ENCODE results near the gene PCP4.

The PCP4 gene

DNA sequence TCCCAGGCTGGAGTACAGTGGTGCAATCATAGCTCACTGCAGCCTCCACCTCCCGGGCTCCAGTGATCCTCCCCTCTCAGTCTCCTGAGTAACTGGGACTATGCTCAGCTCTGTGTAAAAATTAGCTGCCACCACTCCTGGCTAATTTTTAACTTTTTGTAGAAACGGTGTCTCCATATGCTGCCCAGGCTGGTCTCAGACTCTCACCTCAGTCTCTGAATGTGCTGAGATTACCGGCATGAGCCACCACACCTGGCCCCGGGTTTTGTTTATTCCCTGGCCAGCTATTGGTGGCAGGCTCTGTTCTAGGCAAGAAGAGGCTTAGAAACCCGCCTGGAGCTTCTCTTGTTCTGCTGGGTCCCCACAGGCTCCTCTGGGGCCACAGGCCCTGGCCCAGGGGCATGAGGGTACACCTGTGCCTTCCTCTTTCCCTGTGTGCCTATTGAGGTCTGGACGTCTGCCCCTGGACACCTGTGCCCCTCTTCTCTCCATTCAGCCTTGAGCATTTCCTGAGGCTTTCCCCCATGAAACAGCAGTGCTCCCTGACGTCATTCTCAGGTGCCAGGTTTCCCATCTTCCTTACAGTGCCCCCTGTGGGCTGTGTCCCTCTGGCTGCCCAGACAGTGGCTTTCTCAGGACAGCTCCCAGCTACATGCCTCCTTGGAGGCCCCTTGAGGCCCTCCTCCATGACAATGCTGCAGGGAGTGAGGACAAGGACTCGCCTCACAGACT, 57.5 kb downstream of the PCP4 start:
- no peak for DNase-seq (ENCODE audit: extremely low read depth, insufficient read length)
- H3K36me3 ChIP-seq (ENCODE audit: control insufficient read depth, insufficient read depth, low read length), result no peaks in the 10 kb centered on the region
- no peaks in the 10 kb centered on the region for H3K27me3 ChIP-seq (replicated peaks; ENCODE audit: control insufficient read depth, insufficient read depth, low read length)
- TF ChIP-seq, protein P1, sequence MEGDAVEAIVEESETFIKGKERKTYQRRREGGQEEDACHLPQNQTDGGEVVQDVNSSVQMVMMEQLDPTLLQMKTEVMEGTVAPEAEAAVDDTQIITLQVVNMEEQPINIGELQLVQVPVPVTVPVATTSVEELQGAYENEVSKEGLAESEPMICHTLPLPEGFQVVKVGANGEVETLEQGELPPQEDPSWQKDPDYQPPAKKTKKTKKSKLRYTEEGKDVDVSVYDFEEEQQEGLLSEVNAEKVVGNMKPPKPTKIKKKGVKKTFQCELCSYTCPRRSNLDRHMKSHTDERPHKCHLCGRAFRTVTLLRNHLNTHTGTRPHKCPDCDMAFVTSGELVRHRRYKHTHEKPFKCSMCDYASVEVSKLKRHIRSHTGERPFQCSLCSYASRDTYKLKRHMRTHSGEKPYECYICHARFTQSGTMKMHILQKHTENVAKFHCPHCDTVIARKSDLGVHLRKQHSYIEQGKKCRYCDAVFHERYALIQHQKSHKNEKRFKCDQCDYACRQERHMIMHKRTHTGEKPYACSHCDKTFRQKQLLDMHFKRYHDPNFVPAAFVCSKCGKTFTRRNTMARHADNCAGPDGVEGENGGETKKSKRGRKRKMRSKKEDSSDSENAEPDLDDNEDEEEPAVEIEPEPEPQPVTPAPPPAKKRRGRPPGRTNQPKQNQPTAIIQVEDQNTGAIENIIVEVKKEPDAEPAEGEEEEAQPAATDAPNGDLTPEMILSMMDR (IDR thresholded peaks at IDR 0.05; ENCODE audit: insufficient read depth, low read length, poor library complexity, severe bottlenecking), result no peak
- H3K4me3 ChIP-seq (replicated peaks; ENCODE audit: low read depth, low read length), result no peak overlapping the region

DNA sequence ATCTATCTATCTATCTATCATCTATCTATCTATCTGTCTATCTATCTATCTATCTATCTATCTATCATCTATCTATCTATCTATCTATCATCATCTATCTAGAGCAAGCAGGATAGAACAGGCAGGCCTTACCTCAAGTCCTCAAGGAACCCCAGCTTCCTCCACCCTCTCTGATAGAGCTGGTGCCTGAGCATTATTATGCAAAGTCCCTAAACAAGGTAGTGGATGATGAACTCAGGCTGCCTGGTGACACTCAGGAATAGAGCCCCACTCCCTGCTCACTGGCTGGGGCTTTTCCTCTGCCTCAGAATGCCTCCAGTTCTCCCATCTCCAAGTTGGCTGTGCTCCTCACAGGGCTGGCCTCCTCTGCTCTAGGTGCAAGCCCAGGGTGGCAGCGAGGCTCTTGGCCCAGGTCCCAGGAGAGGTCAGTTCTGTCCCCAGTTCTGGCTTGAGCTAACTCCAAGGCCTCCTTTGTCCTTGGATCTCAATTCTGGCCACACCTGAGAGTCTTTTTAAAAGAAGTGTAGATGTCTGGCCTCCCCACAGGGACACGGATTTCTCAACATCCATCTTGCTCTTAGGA, 60.2 kb downstream of the PCP4 start:
- DNase-seq (ENCODE audit: extremely low read depth, insufficient read length), result no peak
- TF ChIP-seq, protein P1 (IDR thresholded peaks at IDR 0.05; ENCODE audit: insufficient read depth, low read length, poor library complexity, severe bottlenecking), result no peak
- Histone ChIP-seq H3K27me3 (replicated peaks; ENCODE audit: control insufficient read depth, insufficient read depth, low read length) (no peaks in the 10 kb centered on the region), H3K4me3 (replicated peaks; ENCODE audit: low read depth, low read length) (no peak overlapping the region), H3K36me3 (ENCODE audit: control insufficient read depth, insufficient read depth, low read length) (no peaks in the 10 kb centered on the region)

DNA sequence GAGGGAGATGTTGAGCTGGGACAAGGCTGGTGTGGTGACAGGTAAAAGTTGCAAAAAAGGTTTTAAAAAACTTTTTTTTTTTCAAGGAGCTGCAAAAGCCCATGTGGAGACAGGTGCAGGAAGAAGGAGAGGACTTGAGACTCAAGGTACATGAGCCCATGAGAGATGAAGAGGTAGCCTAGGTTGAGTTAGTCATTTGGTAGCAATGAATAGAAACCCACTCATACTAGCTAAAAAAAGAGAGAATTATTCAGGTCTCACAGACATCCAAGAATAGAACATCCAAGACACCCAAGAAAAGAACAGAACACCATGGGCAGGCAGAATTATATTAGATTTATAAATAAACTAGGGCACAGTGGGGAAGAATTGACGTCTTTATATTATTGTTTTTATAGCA, 65.1 kb downstream of the PCP4 start:
- no peak overlapping the region for H3K4me3 ChIP-seq (replicated peaks; ENCODE audit: low read depth, low read length)
- H3K27me3 ChIP-seq (replicated peaks; ENCODE audit: control insufficient read depth, insufficient read depth, low read length), result no peaks in the 10 kb centered on the region
- TF ChIP-seq, protein P1 (IDR thresholded peaks at IDR 0.05; ENCODE audit: insufficient read depth, low read length, poor library complexity, severe bottlenecking), result no peak
- DNase-seq (ENCODE audit: extremely low read depth, insufficient read length), result no peak
- H3K36me3 ChIP-seq (ENCODE audit: control insufficient read depth, insufficient read depth, low read length), result no peaks in the 10 kb centered on the region

DNA sequence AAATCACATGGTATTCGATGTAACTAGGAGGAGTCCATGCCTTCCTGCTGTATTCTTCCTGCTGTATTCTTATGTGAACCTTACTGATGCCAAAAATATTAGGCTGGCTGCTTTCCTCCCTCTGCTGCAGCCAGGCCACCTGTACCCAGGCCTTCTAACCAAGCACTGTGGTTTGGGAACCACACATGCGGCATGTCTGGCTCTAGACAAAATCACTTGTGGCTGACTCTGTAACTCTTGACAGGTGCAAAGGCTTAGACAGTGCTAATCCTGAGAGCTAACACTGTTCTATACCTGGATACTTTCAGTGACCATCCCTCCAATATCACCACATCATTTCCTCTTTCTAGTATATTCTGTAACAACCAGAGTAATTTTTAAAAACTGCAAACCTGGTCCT, 67.7 kb downstream of the PCP4 start:
- TF ChIP-seq, protein P1 (IDR thresholded peaks at IDR 0.05; ENCODE audit: insufficient read depth, low read length, poor library complexity, severe bottlenecking), result no peak
- DNase-seq (ENCODE audit: extremely low read depth, insufficient read length), result no peak
- Histone ChIP-seq H3K4me3 (replicated peaks; ENCODE audit: low read depth, low read length) (no peak overlapping the region), H3K27me3 (replicated peaks; ENCODE audit: control insufficient read depth, insufficient read depth, low read length) (no peaks in the 10 kb centered on the region), H3K36me3 (ENCODE audit: control insufficient read depth, insufficient read depth, low read length) (no peaks in the 10 kb centered on the region)

DNA sequence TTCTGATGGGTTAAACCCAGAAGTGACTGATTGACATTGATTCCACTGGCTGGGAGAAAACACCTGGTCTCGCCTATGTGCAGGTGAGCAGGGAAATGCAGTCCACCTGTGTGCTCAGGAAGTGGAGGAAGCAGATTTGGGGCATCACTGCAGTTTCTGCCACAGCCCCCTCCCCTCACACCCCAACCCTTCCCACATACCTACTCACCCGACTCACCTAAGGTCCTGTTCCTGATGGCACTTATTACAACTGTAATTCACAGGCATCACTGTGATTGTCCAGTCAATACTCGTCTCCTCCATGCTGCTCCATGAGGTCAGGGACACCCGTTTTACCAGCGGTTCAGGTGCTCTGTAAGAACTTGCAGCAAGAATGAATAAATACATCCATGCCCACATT, 68.5 kb downstream of the PCP4 start:
- H3K36me3 ChIP-seq (ENCODE audit: control insufficient read depth, insufficient read depth, low read length), result no peaks in the 10 kb centered on the region
- DNase-seq (ENCODE audit: extremely low read depth, insufficient read length), result no peak
- no peaks in the 10 kb centered on the region for H3K27me3 ChIP-seq (replicated peaks; ENCODE audit: control insufficient read depth, insufficient read depth, low read length)
- TF ChIP-seq, protein P1 (IDR thresholded peaks at IDR 0.05; ENCODE audit: insufficient read depth, low read length, poor library complexity, severe bottlenecking), result no peak
- no peak overlapping the region for H3K4me3 ChIP-seq (replicated peaks; ENCODE audit: low read depth, low read length)

Data from GM06990 (cell line).